Tibial nerve (tissue), 4 donors: ENCODE results near the gene PADI1.

Source experiments
- CTCF ChIP-seq, 5 experiments: fragments of 200-600 bp in 3 of 5; fragments of 450-650 bp in 2 of 5; sonication (generic) in 3 of 5; IDR thresholded peaks; one replicate each; pipeline ENCODE4 v1.5.1; 2016 to 2019; ENCODE audit warnings: antibody characterized with exemption in 5 of 5, mild to moderate bottlenecking in 3 of 5, moderate library complexity in 2 of 5
- EP300 ChIP-seq, 2 donors: sonication (generic); formaldehyde crosslinking; IDR thresholded peaks; one replicate each; pipeline ENCODE4 v1.6.1; 2017; ENCODE audit warnings: antibody characterized with exemption in 2 of 2, mild to moderate bottlenecking in 1 of 2

GRCh38 chr1:17229379-17229778 is 24.5 kb downstream of the PADI1 start:
- TF ChIP-seq EP300 (IDR thresholded peaks at IDR 0.05) = no peak
- TF ChIP-seq CTCF (IDR thresholded peaks at IDR 0.05) = no peak
